GM08714 (cell line): ENCODE data around the gene CCNE1.

Experiments
- H3K4me3 ChIP-seq: fragments of 200-500 bp; sonication (Bioruptor generic); 2 replicates; pipeline ENCODE4 v1.5.1; 2014; ENCODE audit warnings: mild to moderate bottlenecking, low read length, inconsistent platforms
- ZNF274 ChIP-seq: IDR thresholded peaks from 2 replicates; pipeline ENCODE4 v1.6.1; 2012; ENCODE audit warnings: mild to moderate bottlenecking, low read depth, low read length

CCNE1 gene

DNA sequence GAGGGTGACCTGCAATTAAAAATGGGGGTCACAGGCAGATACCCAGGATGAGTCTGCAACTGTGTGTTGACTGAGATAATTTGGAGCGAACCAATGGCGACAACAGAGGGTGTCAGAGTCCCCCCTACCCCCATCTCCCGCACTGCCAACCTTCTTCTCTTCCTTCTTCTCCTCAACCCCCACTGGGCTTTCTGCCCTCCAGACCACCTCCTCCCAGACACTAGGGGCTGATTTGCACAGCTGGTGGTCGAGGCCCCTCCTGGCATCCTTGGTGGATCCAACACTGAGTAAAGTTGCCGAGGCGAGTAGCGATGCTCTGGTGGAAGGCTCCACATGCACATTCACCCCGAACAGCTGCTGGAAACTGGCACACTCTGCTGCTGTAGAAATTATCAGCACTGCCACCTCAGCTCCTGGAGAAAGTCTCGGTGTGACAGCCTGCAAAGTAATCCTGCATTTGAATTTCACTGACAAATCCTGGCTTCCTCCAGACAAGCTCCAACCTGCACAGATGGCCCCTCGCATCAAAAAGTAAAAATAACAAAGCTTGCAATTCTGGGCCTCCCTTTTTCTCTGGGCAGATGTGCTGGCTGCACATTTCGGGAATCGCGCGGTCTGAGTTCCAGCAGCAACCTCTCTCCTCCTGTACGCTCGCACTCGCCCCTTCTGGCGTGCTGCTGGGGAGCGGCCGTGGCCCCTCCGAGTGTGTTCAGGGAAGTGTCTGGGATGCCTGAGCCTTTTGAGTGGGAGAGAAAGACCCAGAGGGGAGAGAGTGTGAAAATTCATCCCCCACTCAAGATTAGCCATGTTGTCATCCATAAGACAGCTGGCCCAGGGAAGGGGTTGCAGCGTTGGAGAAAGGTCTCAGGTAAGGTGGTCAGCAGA is 28.5 kb downstream of the CCNE1 start:
- H3K4me3 ChIP-seq = no peak overlapping the region
- TF ChIP-seq ZNF274 = no peak

DNA sequence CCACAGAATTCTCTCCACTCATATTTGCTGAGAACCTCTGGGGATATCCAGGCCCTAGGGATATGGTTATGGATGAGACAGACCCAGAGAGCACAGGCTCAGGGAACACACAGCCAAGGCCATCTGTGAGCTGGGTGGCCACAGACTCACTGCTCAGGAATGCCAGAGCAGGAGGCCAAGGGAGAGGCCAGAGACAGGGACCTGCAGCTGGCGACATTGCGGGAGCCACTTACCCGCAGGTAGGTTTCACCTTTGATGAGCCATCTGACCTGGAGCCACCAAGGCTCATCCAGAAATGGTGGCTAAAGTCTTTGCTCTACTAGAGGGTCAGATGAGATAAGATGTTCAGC is 29.4 kb downstream of the CCNE1 start:
- TF ChIP-seq ZNF274 = no peak
- H3K4me3 ChIP-seq = no peak overlapping the region

DNA sequence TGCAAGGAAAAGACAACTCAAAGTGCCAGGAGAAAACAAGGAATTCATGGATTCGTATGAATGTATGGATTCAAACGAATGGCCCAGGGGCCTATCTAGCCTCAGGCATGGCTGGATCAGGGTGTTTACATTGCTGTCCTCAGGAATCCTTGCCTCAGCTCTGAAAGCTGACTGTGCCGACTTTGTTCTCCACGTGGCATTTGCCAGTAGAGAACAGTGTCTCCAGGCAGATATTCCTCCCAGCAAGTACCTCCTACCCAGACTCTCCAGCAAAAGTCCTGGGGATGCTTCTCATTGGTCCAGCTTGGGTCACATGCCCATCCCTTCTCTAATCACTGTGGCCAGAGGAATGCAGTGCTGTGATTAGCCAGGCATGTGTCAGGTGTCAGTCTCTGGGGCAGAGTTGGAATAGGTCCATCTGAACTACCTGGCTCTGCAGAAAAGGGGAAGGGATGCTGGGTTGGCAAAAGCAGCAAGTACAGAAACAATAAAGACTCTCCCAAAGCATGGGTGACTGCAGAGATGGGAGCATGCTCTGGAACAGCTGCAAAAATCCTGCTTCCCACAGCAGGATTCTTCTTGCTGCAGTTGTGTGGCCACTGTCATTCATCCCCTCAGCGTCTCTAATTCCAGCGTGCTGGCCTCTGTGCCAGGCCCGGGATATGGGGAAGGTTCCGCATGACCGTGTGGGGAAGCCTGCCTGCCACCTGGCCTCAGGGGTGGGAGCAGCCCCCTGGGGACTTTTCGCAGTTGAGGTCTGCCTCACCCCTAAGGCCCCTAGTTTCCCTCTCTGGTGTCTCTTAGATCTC is 30.0 kb downstream of the CCNE1 start:
- TF ChIP-seq ZNF274 = no peak
- H3K4me3 ChIP-seq = no peak overlapping the region

GRCh38 chr19:29842471-29843179 is 30.8 kb downstream of the CCNE1 start:
- no peak overlapping the region for H3K4me3 ChIP-seq
- TF ChIP-seq ZNF274 = no peak

DNA sequence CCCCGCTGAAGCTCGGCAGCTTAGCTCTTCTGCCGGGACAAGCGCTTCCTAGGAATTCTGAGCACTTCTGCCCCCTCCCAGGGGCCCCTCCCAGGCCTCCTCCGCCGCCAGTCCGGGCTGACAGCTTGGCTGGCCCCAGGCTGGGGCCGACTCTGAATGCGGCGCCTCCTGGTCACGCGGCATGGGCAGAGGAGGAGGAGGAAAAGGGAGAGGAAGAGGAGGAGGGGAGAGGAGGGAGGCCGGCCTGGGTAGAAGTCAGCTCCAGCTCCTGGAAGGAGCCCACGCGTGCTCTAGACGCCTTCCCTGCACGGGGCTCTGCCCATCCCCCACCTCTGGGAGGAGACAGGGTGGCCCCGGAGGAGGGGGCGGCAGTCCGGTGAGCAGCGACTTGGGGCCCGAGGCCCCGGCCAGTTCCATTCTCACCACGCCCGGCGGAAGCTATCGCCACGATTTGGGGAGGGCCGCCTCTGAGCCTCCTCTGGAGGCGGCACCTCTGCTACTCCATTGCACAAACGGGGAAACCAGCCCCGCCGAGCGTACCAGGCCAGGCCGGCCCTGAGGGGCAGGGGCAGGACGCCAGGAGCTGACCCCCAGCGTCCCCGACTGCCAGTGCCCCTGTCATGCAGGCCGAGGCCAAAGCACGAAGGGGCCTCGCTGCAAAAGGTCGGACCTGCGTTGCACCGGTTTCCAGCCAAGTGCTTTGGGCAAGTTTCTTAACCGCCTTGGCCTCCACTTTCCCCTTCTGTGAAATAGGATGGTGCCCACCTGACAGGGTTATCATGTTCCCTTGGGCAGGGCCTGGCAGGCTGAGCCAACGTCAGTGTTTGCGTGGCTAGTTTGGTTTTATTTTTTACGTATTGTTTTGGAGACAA is 31.6 kb downstream of the CCNE1 start:
- no peak for TF ChIP-seq ZNF274
- no peak overlapping the region; the same call in 1 of the 2 replicates for H3K4me3 ChIP-seq

- peak overlapping the region; percentile 78 for H3K4me3 ChIP-seq
- no peak for TF ChIP-seq ZNF274
Measured at GRCh38 chr19:29844891-29845573, 33.2 kb downstream of the CCNE1 start.

DNA sequence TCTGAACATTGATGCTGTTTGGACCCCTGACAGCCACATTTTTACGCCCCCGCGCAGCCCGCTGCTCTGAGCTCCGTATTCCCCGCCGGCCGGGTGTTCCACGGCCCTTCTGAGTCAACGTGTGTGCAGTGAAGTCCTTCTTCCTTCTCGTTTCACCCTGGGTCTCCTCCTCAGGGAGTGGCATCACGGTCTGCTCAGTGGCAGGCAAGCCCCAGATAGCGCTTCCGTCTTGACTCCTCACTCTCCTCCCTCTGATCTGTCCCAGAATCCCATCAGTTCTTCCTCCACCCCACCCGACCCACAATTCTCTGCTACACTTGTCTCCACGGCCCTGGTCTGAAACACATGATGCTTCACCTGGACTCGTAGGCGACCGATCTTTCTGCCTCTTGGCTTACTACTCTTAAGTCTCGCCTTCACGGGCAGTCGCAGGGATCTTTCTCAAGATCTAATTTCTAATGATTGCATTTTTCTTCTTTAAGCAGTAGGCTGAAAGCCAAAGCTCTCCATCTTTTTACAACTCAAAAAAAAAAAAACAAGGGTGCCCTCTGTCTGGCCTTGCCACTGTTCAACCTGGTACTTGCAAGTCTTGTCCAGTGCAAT is 33.9 kb downstream of the CCNE1 start:
- no peak for TF ChIP-seq ZNF274

GRCh38 chr19:29849208-29849607 is 37.4 kb downstream of the CCNE1 start:
- TF ChIP-seq ZNF274 = no peak
- no peak overlapping the region for H3K4me3 ChIP-seq

More for the DNA sequence above, 33.9 kb downstream of the CCNE1 start:
- H3K4me3 ChIP-seq = peak overlapping the region; percentile 78

DNA sequence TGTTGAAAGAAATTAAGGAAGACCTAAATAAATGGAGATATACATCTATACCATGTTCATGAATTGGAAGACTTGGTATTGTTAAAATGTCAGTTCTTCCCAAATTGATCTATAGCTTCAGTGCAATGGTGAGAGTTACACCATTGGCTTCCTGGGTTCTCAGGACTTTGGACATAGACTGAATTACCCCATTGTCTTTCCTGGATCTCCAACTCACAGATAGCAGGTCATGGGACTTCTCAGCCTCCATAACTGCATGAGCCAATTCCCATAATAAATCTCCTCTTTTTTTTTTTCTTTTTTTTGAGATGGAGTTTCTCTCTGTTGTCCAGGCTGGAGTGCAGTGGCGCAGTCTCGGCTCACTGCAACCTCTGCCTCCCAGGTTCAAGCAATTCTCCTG is 38.7 kb downstream of the CCNE1 start:
- TF ChIP-seq ZNF274 = no peak
- no peak overlapping the region for H3K4me3 ChIP-seq

- H3K4me3 ChIP-seq = no peak overlapping the region
- no peak for TF ChIP-seq ZNF274
Measured at GRCh38 chr19:29851769-29852521, 40.2 kb downstream of the CCNE1 start.

DNA sequence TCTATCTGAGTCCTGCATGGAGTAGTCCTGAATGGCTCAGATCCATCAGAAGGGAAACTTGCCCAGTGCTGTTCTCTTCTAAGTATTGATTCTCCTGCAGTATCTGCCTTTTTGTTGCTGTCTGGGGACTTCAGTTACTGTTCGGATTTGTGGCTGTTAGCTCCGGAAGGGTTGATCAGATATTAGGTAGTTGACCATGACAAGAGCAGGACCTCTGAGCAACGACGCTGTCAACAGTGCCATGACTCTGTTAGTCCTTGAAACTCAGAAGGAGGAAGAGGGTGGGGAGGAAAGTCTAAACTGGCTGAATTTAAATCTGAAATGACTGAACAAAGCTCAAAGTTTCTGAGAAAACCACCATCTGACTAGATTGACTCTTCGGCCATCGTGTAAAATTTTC is 42.2 kb downstream of the CCNE1 start:
- TF ChIP-seq ZNF274 = no peak
- no peak overlapping the region for H3K4me3 ChIP-seq

GRCh38 chr19:29855087-29855486 is 43.3 kb downstream of the CCNE1 start:
- no peak for TF ChIP-seq ZNF274
- H3K4me3 ChIP-seq = no peak overlapping the region
